Measurements from ENCODE around the gene PACSIN2.

- TF ChIP-seq CTCF (conservative IDR thresholded peaks at IDR 0.05): no peak
- TF ChIP-seq EZH2 (IDR thresholded peaks at IDR 0.05; ENCODE audit: low read depth): no peak
Observed at GRCh38 chr22:42879371-42880021, 135.5 kb downstream of the PACSIN2 start.
